ENCODE results near the gene USP15. TPM values are rescaled to one million over a fixed set of nuclear protein-coding genes. Genes with fewer than 3 reads are reported as not detected.

The USP15 gene
- total and polyA plus RNA-seq, 2 of the 4 experiments (the other 2 are of a cell fraction): 28.5 to 49.6 TPM

GRCh38 chr12:62233805-62234204 lies 26.4 kb upstream of the USP15 start:
- H3K4me3 ChIP-seq (ENCODE audit: insufficient read depth, low read depth, low read length): no peak overlapping the region
- in situ Hi-C loops (cut with MboI; ENCODE audit: low sequenced_read_pairs) (no loop called here), dilution Hi-C loops (cut with HindIII; ENCODE audit: low sequenced_read_pairs, unreplicated experiment) (no loop called here), intact Hi-C loops (cut with micrococcal nuclease) (no loop called here)
- H2AK5ac ChIP-seq (ENCODE audit: low read depth, low read length): no peak overlapping the region
- H4K8ac ChIP-seq (ENCODE audit: low read depth in 2 of 2, low read length in 2 of 2): no peak overlapping the region
- ChIA-PET CTCF (no interaction called here), POLR2A (ENCODE audit: unreplicated experiment) (no interaction called here)
- H2BK120ac ChIP-seq (ENCODE audit: low read depth, low read length): no peak overlapping the region
- no peak overlapping the region for H2BK15ac ChIP-seq (ENCODE audit: low read depth, low read length)
- H3K4me2 ChIP-seq (ENCODE audit: low read depth, low read length): no peak overlapping the region
- DNase-seq (no peak), ATAC-seq (ENCODE audit: low read depth) (no peak)
- H3K23ac ChIP-seq (ENCODE audit: low read depth, low read length): no peak overlapping the region
- H3K9ac ChIP-seq (ENCODE audit: low read depth, low read length): no peak overlapping the region
- H3K56ac ChIP-seq (ENCODE audit: extremely low read depth, insufficient read depth, low read length): no peak overlapping the region
- H3K36me3 ChIP-seq (ENCODE audit: control insufficient read depth, insufficient read depth, low read length): no peaks in the 10 kb centered on the region
- no peaks in the 10 kb centered on the region for H3K4me1 ChIP-seq (ENCODE audit: control insufficient read depth, insufficient read depth, low read length)
- H4K5ac ChIP-seq (ENCODE audit: low read depth, low read length): no peak overlapping the region
- H3K14ac ChIP-seq (replicated peaks; ENCODE audit: low read depth, low read length): no peak overlapping the region
- H2BK5ac ChIP-seq (ENCODE audit: low read depth, low read length, poor library complexity, severe bottlenecking): no peak overlapping the region
- no peaks in the 10 kb centered on the region for H3K9me3 ChIP-seq (ENCODE audit: control insufficient read depth, insufficient read depth, low read length)
- H3K79me1 ChIP-seq (ENCODE audit: low read depth in 1 of 2, low read length in 2 of 2): no peaks in the 10 kb centered on the region
- no peak overlapping the region for H3K4ac ChIP-seq (ENCODE audit: low read depth, low read length)
- no peak overlapping the region for H4K91ac ChIP-seq (ENCODE audit: insufficient read depth, low read depth, low read length)
- no peaks in the 10 kb centered on the region for H4K20me1 ChIP-seq (ENCODE audit: insufficient read depth, low read length)
- no peak for TF ChIP-seq USF2 (IDR thresholded peaks at IDR 0.05; ENCODE audit: low read depth, low read length)
- no peak for TF ChIP-seq NFE2L2 (IDR thresholded peaks at IDR 0.05; ENCODE audit: low read depth, low read length)
- no peak for TF ChIP-seq CHD1 (IDR thresholded peaks at IDR 0.05; ENCODE audit: low read depth, low read length)
- TF ChIP-seq MAFK (IDR thresholded peaks at IDR 0.05; ENCODE audit: low read depth, low read length): no peak
- H2BK20ac ChIP-seq (ENCODE audit: low read depth, low read length): no peak overlapping the region
- H3K27ac ChIP-seq (ENCODE audit: insufficient read depth, low read length): no peak overlapping the region
- H3K27me3 ChIP-seq (ENCODE audit: control insufficient read depth, insufficient read depth, low read length): no peaks in the 10 kb centered on the region
- no peak overlapping the region for H2AK9ac ChIP-seq (replicated peaks; ENCODE audit: low read depth, low read length, poor library complexity)
- H2AFZ ChIP-seq (replicated peaks; ENCODE audit: low read length, poor library complexity): no peak overlapping the region
- no CpG with 5 or more reads among the region's 2 CpGs for WGBS, 2 experiments (ENCODE audit: extremely low coverage in 2 of 2, insufficient read length in 1 of 2)
- BruUV-seq (replicated peaks): no TSS peak
- H3K18ac ChIP-seq (ENCODE audit: low read depth, low read length): no peak overlapping the region
- H3K9me1 ChIP-seq (ENCODE audit: insufficient read depth, low read length): no peaks in the 10 kb centered on the region

All from IMR-90 (cell line).